GM12891 (cell line): ENCODE results near the gene SLC26A1.

Experiments
- POLR2A ChIP-seq: IDR thresholded peaks from 2 replicates; pipeline ENCODE4 v1.6.1; 2011; ENCODE audit warnings: low read depth, low read length, control low read depth
- POLR2AphosphoS5 ChIP-seq: IDR thresholded peaks from 2 replicates; pipeline ENCODE4 v1.6.1; 2011; ENCODE audit warnings: low read depth, low read length, control low read depth
- POU2F2 ChIP-seq: IDR thresholded peaks from 2 replicates; pipeline ENCODE4 v1.6.1; 2011; ENCODE audit warnings: low read depth, mild to moderate bottlenecking, control low read depth, low read length, moderate library complexity
- TAF1 ChIP-seq: IDR thresholded peaks from 2 replicates; pipeline ENCODE4 v1.6.1; 2011; ENCODE audit warnings: low read depth, low read length, control low read depth

DNA sequence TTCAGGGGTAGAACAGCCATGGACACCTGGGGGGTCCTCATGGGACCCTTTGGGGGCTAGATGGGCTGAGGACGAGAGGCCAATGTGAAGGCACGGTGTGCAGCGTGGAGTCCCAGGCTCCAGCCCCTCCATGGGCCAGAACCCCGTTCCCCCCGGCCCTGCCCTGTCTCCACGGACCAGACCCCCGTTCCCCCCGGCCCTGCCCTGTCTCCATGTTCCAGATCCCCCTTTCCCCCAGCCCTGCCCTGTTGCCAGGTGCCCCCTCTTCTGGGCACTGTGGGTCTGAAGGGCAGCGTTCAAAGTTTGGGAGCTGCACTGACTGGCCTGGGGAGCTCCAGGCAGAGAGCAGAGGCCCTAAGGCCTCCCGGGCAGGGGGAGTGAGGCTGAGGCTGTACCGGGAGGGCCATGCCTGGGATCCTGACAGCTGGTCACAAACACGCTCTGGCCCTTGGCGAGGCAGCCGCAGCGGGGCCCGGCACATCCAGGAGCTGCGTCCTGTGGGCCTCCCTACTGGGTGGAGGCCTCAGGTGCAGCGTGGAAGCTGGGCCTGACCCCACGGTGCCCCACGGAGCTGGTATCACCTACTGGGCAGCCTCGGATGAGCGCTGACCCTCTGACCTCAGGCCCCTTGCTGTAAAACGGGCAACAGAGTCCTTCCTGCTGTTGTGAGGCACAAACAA, 28.7 kb downstream of the SLC26A1 start:
- TF ChIP-seq POLR2A (no peak), POLR2AphosphoS5 (no peak), TAF1 (no peak), POU2F2 (no peak)
